ENCODE data around the gene GAA.
"Not testable (repeated sequence)": the region's sequence is repeated elsewhere in the genome, so short reads cannot be mapped to it uniquely, and the experiment has no call there.

DNA sequence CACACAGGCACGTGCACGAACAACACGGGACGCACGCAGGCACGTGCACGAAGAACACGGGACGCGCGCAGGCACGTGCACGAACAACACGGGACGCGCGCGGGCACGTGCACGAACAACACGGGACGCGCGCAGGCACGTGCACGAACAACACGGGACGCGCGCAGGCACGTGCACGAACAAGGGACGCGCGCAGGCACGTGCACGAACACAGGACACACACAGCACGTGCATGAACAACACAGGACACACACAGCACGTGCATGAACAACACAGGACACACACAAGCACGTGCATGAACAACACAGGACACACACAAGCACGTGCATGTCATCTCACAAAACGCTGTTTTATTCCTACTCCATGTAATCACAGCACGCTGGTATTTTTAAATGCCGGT is 11.2 kb upstream of the GAA start:
- not testable (repeated sequence) for TF ChIP-seq CTCF (conservative IDR thresholded peaks at IDR 0.05; ENCODE audit: low read length); EZH2phosphoT487 (IDR thresholded peaks at IDR 0.05; ENCODE audit: borderline replicate concordance)

Data from Loucy (cell line).